ENCODE results near the gene CNOT4. TPM values are rescaled to one million over a fixed set of nuclear protein-coding genes. Genes with fewer than 3 reads are reported as not detected.

CNOT4 gene
- total and polyA plus RNA-seq, 2 donors (not counting 1 experiment from before 2014, with no cell fraction given): 14.9 to 15.9 TPM

DNA sequence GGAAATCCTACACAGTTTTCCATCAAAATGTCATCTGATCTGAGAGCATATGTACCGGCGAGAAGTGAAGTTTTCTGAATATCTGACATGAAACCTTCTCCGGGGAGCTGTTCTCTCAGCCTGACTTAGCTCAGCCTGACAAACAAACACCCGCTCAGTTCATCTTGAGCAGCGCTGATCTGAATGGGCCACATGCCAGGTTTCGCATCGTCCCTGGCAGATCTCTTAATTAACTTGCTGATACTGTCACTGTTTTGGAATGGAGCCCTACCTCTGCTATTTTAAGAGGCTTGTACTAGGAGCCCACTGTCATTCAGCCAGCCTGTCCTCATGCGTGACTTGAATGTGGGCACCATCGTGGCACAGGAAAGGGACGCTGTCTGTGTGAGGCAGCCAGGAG is 167.0 kb downstream of the CNOT4 start:
- Histone ChIP-seq H3K9me3 (ENCODE audit: control insufficient read depth, insufficient read depth, low read depth, low read length) (no peaks in the 10 kb centered on the region), H3K9ac (ENCODE audit: insufficient read depth, low read length) (no peak overlapping the region), H3K27ac (ENCODE audit: insufficient read depth, low read length) (no peak overlapping the region), H3K79me2 (ENCODE audit: control insufficient read depth, insufficient read depth, low read length) (no peaks in the 10 kb centered on the region), H4K20me1 (ENCODE audit: control insufficient read depth, extremely low read depth, insufficient read depth, low read length) (no peaks in the 10 kb centered on the region), H3K36me3 (ENCODE audit: control insufficient read depth, insufficient read depth, low read length) (no peaks in the 10 kb centered on the region), H3K4me1 (ENCODE audit: control insufficient read depth, extremely low read depth, insufficient read depth, low read length) (no peaks in the 10 kb centered on the region), H3K4me2 (ENCODE audit: extremely low read depth, insufficient read depth, low read length) (no peak overlapping the region), H3K4me3 (replicated peaks in 1 of 4; ENCODE audit: control extremely low read depth in 1 of 4, insufficient read depth in 1 of 4, low read depth in 3 of 4, low read length in 4 of 4) (no peak overlapping the region), H3K27me3 (ENCODE audit: control insufficient read depth, insufficient read depth, low read length) (peaks cover 12% of the 10 kb centered on the region), H2AFZ (ENCODE audit: low read length) (no peak overlapping the region)
- no peak for DNase-seq (ENCODE audit: low read depth in 2 of 2)
- no peak for TF ChIP-seq EZH2 (IDR thresholded peaks at IDR 0.05; ENCODE audit: low read length, missing control alignments)

DNA sequence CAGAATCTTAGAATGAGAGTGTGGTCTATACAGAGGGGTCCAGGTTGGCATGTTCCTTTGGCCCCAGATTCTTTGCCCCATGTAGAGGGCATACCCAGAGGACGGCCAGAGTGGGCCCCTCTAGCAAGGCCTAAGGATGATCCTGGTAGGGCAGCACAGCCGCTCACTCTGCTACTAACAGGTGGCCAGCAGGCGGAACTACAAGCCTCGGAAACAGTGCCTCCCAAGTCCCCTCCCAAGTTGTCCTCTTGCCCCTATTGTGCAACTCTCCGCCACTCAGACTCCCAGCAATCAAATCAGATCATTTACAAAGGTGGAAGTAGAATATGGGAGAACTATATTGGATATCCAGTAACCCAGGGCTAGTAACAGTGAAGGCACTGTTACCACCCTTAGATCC is 168.9 kb downstream of the CNOT4 start:
- Histone ChIP-seq H4K20me1 (ENCODE audit: control insufficient read depth, extremely low read depth, insufficient read depth, low read length) (no peaks in the 10 kb centered on the region), H3K36me3 (ENCODE audit: control insufficient read depth, insufficient read depth, low read length) (no peaks in the 10 kb centered on the region), H3K27me3 (ENCODE audit: control insufficient read depth, insufficient read depth, low read length) (peaks cover 12% of the 10 kb centered on the region), H3K9ac (ENCODE audit: insufficient read depth, low read length) (no peak overlapping the region), H3K9me3 (ENCODE audit: control insufficient read depth, insufficient read depth, low read depth, low read length) (no peaks in the 10 kb centered on the region), H2AFZ (ENCODE audit: low read length) (no peak overlapping the region), H3K4me3 (replicated peaks in 1 of 4; ENCODE audit: control extremely low read depth in 1 of 4, insufficient read depth in 1 of 4, low read depth in 3 of 4, low read length in 4 of 4) (no peak overlapping the region), H3K27ac (ENCODE audit: insufficient read depth, low read length) (no peak overlapping the region), H3K4me1 (ENCODE audit: control insufficient read depth, extremely low read depth, insufficient read depth, low read length) (no peaks in the 10 kb centered on the region), H3K79me2 (ENCODE audit: control insufficient read depth, insufficient read depth, low read length) (no peaks in the 10 kb centered on the region), H3K4me2 (ENCODE audit: extremely low read depth, insufficient read depth, low read length) (no peak overlapping the region)
- no peak for DNase-seq (ENCODE audit: low read depth in 2 of 2)
- TF ChIP-seq CTCF (conservative IDR thresholded peaks at IDR 0.05 in 1 of 2, IDR thresholded peaks at IDR 0.05 in 1 of 2; ENCODE audit: low read depth in 1 of 2, low read length in 2 of 2): no peak

- Histone ChIP-seq H3K79me2 (ENCODE audit: control insufficient read depth, insufficient read depth, low read length) (no peaks in the 10 kb centered on the region), H3K9me3 (ENCODE audit: control insufficient read depth, insufficient read depth, low read depth, low read length) (no peaks in the 10 kb centered on the region), H3K27me3 (ENCODE audit: control insufficient read depth, insufficient read depth, low read length) (peaks cover 7% of the 10 kb centered on the region), H3K9ac (ENCODE audit: insufficient read depth, low read length) (no peak overlapping the region), H3K36me3 (ENCODE audit: control insufficient read depth, insufficient read depth, low read length) (no peaks in the 10 kb centered on the region), H4K20me1 (ENCODE audit: control insufficient read depth, extremely low read depth, insufficient read depth, low read length) (no peaks in the 10 kb centered on the region), H2AFZ (ENCODE audit: low read length) (no peak overlapping the region), H3K4me3 (replicated peaks in 1 of 4; ENCODE audit: control extremely low read depth in 1 of 4, insufficient read depth in 1 of 4, low read depth in 3 of 4, low read length in 4 of 4) (no peak overlapping the region), H3K27ac (ENCODE audit: insufficient read depth, low read length) (no peak overlapping the region), H3K4me2 (ENCODE audit: extremely low read depth, insufficient read depth, low read length) (no peak overlapping the region), H3K4me1 (ENCODE audit: control insufficient read depth, extremely low read depth, insufficient read depth, low read length) (no peaks in the 10 kb centered on the region)
- no peak for DNase-seq (ENCODE audit: low read depth in 2 of 2)
- no peak for TF ChIP-seq EZH2 (IDR thresholded peaks at IDR 0.05; ENCODE audit: low read length, missing control alignments)
- no peak for TF ChIP-seq CTCF (conservative IDR thresholded peaks at IDR 0.05 in 1 of 2, IDR thresholded peaks at IDR 0.05 in 1 of 2; ENCODE audit: low read depth in 1 of 2, low read length in 2 of 2)
Measured at GRCh38 chr7:135337977-135338550, 171.8 kb downstream of the CNOT4 start.

Data from fibroblast of lung (primary cell).